ENCODE data around the gene DRAP1. TPM values are rescaled to one million over a fixed set of nuclear protein-coding genes. Genes with fewer than 3 reads are reported as not detected.

The DRAP1 gene
- total RNA-seq, 6 donors from 2014 or later, result 60.3 to 111 (median 80.0) TPM

DNA sequence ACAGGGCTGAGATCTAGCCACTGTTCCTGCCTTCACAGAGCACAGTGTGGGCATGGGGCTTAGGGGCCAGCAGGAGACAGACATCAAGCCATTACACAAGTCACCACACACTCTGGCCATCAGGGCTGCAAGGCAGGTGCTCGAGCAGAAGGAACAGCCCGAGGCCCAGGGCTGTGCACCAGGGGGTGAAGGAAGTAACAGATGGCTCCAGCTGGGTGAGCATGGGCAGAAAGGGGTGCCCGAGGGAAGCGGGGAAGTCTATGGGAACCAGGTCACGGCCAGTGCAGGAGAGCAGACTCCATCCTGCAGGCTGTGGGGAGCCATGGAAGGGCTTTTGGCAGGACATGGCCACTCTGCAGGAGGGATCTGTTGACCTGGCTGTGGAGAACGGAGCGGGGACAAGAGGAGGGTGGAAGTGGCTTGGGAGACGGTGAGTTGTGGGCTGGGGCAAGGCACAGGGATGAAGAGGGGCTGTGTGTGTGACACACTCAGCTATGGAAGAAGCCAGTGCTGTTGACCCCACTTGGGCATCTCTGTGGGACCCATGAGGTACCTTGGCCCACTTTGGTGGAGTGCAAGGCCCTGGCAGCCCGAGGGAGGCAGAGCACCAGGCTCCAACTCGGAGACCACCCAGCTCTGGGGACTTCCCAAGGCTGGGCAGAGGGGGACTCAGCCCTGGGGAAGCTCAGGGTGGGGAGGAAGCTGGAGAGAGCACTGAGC lies 4.0 kb upstream of the DRAP1 start:
- DNase-seq (no peak), ATAC-seq (ENCODE audit: low FRiP score in 2 of 2) (no peak)
- Histone ChIP-seq H3K4me3 (no peak overlapping the region), H3K4me1 (peaks cover 50 to 53% (median 51%) of the 10 kb centered on the region in 4 donors), H3K9me3 (no peaks in the 10 kb centered on the region), H3K36me3 (peaks cover 0 to 4% (median 0%) of the 10 kb centered on the region in 4 donors), H3K27me3 (no peaks in the 10 kb centered on the region), H3K27ac (peak overlapping the region; percentile 64 to 99 (median 90))
- WGBS, 2 donors, result 61 to 71% methylated on average over 8 of the region's 10 CpGs
- TF ChIP-seq, protein P1, sequence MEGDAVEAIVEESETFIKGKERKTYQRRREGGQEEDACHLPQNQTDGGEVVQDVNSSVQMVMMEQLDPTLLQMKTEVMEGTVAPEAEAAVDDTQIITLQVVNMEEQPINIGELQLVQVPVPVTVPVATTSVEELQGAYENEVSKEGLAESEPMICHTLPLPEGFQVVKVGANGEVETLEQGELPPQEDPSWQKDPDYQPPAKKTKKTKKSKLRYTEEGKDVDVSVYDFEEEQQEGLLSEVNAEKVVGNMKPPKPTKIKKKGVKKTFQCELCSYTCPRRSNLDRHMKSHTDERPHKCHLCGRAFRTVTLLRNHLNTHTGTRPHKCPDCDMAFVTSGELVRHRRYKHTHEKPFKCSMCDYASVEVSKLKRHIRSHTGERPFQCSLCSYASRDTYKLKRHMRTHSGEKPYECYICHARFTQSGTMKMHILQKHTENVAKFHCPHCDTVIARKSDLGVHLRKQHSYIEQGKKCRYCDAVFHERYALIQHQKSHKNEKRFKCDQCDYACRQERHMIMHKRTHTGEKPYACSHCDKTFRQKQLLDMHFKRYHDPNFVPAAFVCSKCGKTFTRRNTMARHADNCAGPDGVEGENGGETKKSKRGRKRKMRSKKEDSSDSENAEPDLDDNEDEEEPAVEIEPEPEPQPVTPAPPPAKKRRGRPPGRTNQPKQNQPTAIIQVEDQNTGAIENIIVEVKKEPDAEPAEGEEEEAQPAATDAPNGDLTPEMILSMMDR (IDR thresholded peaks at IDR 0.05), result no peak
- TF ChIP-seq EP300 (IDR thresholded peaks at IDR 0.05), result no peak
- TF ChIP-seq POLR2AphosphoS5 (IDR thresholded peaks at IDR 0.05), result no peak
- TF ChIP-seq POLR2A (IDR thresholded peaks at IDR 0.05), result no peak

DNA sequence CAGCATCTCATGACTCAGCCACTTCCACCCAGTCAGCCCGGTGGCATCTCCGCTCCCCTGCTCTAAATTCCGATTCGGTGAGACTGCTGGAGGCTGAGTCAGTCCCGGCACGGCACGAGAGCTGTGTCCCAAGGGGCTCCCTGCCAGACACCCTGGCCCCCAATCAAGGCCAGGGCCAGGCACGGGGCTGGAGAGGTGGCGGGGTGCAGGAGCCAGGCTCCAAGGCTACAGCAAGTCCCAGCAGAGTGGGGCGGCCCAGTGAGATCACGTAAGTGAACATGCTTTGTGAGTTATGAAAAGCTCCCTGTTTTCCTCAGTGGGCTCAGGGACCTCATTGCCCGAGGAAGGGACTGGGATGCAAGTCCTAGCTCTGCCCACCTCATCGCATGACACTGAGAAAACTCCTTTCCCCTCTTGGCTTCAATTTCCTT lies 3.4 kb upstream of the DRAP1 start:
- 48 to 50% methylated on average over 1 to 13 of the region's 13 CpGs for WGBS, 2 donors

DNA sequence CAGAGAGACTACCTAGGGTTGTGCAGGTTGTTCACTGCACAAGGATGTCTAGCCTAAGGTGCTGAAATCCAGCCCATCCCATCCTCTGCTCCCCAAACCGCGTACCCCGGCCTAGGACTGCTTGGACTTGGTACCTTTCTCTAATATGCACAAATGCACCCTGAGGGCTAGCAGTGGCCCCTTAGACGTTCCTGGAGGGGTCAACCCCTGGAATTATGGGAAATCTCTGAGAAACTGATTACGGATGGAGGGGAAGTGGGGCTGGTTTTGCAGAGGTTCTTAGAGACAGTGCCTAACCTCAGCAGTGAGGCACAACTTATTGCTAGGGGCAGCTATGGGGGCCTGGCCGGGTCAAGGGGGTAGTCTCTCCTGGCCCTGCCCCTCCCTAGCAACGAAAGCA lies 2.8 kb upstream of the DRAP1 start:
- H3K4me1 ChIP-seq, result peaks cover 55 to 60% (median 57%) of the 10 kb centered on the region in 4 donors
- WGBS, 2 donors, result 76 to 100% methylated on average over 3 to 7 of the region's 7 CpGs

More for the DNA sequence above, 3.4 kb upstream of the DRAP1 start:
- Histone ChIP-seq H3K4me1 (peaks cover 56 to 59% (median 57%) of the 10 kb centered on the region in 4 donors), H3K9me3 (no peaks in the 10 kb centered on the region), H3K36me3 (peaks cover 0 to 5% (median 0%) of the 10 kb centered on the region in 4 donors), H3K27ac (peak overlapping the region; percentile 64 to 99 (median 90)), H3K4me3 (no peak overlapping the region), H3K27me3 (no peaks in the 10 kb centered on the region)
- peak; percentile 50 for ATAC-seq (ENCODE audit: low FRiP score in 2 of 2)
- peak in 2 of 4 donors; percentile 36 to 49 for TF ChIP-seq EP300 (IDR thresholded peaks at IDR 0.05)
- TF ChIP-seq, protein P1 (IDR thresholded peaks at IDR 0.05), result no peak
- TF ChIP-seq POLR2AphosphoS5 (IDR thresholded peaks at IDR 0.05), result peak; percentile 55 to 71
- TF ChIP-seq POLR2A (IDR thresholded peaks at IDR 0.05), result peak in 1 of 4 donors; percentile 9
- peak; percentile 81 to 82 for DNase-seq

DNA sequence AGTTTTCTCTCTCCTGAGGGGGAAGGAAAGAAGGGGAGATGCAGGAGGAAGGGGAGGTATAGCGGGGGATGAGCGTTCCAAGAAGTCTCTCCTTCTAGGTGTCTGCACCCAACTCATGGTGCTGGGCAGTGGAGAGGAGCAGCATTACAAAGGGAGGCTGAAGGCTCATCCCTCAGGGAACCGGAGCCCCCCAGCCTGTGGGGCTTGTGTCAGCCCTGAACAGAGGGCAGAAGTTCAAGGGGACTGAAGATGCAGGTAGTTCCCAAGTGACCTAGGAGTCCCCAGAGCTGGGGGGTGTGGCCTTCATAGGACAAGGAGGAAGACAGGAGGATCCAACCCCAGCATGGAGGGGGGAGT lies 2.2 kb upstream of the DRAP1 start:
- ATAC-seq (ENCODE audit: low FRiP score in 2 of 2), result no peak
- TF ChIP-seq POLR2AphosphoS5 (IDR thresholded peaks at IDR 0.05), result no peak
- TF ChIP-seq, protein P1 (IDR thresholded peaks at IDR 0.05), result no peak
- TF ChIP-seq POLR2A (IDR thresholded peaks at IDR 0.05), result no peak
- WGBS, 2 donors, result 84 to 94% methylated on average over 3 of the region's 3 CpGs
- H3K27me3 ChIP-seq, result no peaks in the 10 kb centered on the region
- peak overlapping the region in 1 of 4 donors; percentile 83 for H3K4me3 ChIP-seq
- no peaks in the 10 kb centered on the region for H3K9me3 ChIP-seq
- DNase-seq, result no peak
- H3K4me1 ChIP-seq, result peaks cover 48 to 55% (median 50%) of the 10 kb centered on the region in 4 donors
- peak overlapping the region; percentile 64 to 99 (median 96) for H3K27ac ChIP-seq
- H3K36me3 ChIP-seq, result peaks cover 0 to 11% (median 0%) of the 10 kb centered on the region in 4 donors

More for the DNA sequence above, 2.8 kb upstream of the DRAP1 start:
- TF ChIP-seq POLR2AphosphoS5 (IDR thresholded peaks at IDR 0.05) (no peak), POLR2A (IDR thresholded peaks at IDR 0.05) (no peak), EP300 (IDR thresholded peaks at IDR 0.05) (no peak)
- TF ChIP-seq, protein P1 (IDR thresholded peaks at IDR 0.05), result no peak
- Histone ChIP-seq H3K4me3 (no peak overlapping the region), H3K27me3 (no peaks in the 10 kb centered on the region), H3K36me3 (peaks cover 0 to 11% (median 0%) of the 10 kb centered on the region in 4 donors), H3K27ac (peak overlapping the region; percentile 64 to 99 (median 90)), H3K9me3 (no peaks in the 10 kb centered on the region)
- no peak for DNase-seq
- ATAC-seq (ENCODE audit: low FRiP score in 2 of 2), result no peak
